ENCODE results near the gene RTN1.

DNA sequence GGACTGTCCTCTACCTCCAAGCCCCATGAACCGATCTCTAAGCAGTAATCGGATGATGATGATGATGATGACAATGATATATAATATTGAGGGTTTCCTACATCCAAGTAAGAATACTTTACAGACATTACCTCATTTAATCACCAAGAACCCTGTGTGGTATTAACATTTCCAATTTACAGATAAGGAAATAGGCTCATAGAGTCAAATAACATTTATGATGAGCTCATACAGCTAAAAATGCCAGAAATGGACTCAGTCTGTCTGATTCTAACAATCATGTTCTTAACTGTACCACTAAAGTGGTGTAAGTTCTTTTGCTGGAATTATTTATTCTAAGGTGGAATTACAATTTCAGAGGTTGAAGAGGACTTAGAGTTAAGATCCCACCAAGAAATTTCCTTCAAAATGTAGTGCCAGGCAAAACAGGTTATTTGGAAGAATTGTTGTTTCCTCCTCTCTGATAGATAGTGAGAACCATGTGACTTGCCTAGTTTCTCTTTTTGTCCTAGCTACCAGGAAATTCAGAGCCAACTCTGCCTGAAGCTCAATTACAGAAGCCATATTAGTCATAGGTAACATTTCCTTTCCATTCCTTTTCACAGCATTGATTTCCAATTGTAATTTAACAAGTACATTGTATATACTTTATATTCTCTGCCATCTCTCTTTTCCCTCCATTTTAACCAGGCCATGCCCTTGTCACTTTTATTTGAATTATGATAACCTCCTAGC lies 270.2 kb downstream of the RTN1 start:
- TF ChIP-seq, protein P1, sequence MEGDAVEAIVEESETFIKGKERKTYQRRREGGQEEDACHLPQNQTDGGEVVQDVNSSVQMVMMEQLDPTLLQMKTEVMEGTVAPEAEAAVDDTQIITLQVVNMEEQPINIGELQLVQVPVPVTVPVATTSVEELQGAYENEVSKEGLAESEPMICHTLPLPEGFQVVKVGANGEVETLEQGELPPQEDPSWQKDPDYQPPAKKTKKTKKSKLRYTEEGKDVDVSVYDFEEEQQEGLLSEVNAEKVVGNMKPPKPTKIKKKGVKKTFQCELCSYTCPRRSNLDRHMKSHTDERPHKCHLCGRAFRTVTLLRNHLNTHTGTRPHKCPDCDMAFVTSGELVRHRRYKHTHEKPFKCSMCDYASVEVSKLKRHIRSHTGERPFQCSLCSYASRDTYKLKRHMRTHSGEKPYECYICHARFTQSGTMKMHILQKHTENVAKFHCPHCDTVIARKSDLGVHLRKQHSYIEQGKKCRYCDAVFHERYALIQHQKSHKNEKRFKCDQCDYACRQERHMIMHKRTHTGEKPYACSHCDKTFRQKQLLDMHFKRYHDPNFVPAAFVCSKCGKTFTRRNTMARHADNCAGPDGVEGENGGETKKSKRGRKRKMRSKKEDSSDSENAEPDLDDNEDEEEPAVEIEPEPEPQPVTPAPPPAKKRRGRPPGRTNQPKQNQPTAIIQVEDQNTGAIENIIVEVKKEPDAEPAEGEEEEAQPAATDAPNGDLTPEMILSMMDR (IDR thresholded peaks at IDR 0.05) = no peak
- TF ChIP-seq EP300 (IDR thresholded peaks at IDR 0.05) (no peak), POLR2A (IDR thresholded peaks at IDR 0.05) (no peak), POLR2AphosphoS5 (IDR thresholded peaks at IDR 0.05) (no peak)

All from sigmoid colon (tissue), 4 donors.